Renal pelvis (tissue), 4 donors: Measurements from ENCODE around the gene CD300LD. TPM values are rescaled to one million over a fixed set of nuclear protein-coding genes. Genes with fewer than 3 reads are reported as not detected.
"Not testable (repeated sequence)": the region's sequence is repeated elsewhere in the genome, so short reads cannot be mapped to it uniquely, and the experiment has no call there.

Source experiments
- DNase-seq: peaks from one replicate; pipeline ENCODE4 v3.0.0-alpha.2; 2013
- polyA plus RNA-seq, 3 donors: library from polyadenylated mRNA; unstranded; fragments of 120-200 nt; gene quantifications; one replicate each; pipeline ENCODE4 v1.2.1, GENCODE V29; 2013; ENCODE audit not compliant: insufficient read length in 3 of 3

CD300LD gene
- polyA plus RNA-seq, 3 donors = 0.18 TPM; not detected in 2

DNA sequence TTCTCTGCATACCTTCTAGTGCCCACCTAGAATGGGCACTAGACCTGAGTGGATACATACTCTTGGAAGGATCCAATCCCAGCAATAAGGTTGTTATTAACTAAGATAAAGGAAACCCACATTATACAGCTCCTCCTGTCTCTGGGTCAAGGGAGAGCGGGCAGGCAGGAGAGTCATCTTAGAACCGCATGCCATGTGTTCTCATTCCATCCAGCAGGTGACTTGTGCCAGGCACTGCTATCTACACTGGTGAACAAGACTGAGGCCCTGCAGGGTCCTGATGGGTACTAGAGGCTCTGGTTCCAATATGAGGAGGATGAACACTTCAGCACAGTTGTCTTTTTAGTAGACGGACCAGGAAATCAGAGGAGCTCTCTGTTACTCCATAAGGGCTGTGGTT lies 18.9 kb downstream of the CD300LD start:
- no peak for DNase-seq

DNA sequence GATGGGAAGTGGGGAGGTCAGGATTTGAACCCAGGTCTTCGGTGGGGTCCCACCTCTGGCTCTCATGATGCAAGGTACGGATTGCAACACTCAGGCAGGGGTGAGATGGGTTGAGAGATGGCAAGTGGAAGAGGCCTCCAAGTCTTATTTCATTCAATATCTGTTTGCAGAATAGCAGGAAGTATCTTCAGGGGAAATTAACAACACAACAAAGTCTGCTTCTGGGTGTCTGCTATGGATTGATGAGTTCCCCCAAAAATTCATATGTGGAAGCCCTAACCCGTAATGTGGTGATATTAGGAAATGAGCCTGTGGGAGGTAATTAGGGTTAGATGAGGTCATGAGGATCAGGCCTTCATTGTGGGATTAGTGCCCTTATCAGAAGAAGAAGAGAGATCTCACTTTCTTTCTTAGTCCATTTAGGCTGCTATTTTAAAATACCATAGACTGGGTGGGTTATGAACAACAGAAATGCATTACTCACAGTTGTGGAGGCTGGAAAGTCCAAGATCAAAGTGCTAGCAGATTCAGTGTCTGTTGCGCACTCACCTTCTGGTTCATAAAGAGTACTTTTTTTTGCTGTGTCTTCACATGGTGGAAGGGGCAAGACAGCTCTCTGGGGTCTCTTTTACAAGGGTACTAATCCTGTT lies 20.3 kb downstream of the CD300LD start:
- DNase-seq = no peak

DNA sequence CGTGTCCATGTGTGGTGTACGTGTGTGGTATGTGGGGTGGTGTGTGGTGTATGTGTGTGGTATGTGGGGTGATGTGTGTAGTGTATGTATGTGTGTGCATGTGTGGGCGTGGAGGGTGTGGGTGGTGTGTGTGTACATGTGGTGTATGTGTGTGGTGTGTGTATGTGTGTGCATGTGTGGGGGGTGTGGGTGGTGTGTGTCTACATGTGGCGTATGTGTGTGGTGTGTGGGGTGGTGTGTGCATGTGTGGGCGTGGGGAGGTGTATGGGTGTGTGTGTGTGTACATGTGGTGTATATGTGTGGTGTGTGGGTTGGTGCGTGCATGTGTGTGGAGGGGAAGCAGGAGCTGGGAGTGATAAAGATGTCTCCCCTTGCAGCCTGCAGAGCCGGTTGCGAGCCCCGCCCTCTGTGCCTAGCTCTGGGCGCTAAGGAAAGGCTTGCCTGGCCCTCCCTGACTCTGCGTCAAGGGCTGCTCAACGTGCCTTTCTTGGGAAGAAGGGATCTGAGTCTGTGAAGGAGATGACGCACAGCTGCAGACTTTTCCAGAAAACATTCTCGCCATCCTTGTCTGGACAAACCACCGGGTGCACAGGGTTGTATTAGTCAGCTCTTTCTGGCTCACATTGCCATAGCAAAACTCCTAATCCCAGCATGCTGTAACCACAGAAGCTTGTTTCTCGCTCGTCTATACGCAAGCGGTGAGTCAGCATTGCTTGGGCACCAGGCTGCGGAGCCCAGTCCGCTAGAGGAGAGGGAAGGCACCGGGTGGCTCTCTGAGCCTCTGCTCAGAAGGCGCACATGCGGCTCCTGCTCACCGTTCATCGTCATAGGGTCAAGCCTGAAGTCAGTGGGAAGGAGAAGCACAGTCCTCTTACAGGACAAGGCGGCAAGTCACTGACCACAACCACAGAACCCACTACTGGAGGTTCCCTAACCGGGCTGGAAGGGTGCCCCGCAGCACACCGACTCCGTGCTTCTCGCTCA lies 22.8 kb downstream of the CD300LD start:
- DNase-seq = no peak

DNA sequence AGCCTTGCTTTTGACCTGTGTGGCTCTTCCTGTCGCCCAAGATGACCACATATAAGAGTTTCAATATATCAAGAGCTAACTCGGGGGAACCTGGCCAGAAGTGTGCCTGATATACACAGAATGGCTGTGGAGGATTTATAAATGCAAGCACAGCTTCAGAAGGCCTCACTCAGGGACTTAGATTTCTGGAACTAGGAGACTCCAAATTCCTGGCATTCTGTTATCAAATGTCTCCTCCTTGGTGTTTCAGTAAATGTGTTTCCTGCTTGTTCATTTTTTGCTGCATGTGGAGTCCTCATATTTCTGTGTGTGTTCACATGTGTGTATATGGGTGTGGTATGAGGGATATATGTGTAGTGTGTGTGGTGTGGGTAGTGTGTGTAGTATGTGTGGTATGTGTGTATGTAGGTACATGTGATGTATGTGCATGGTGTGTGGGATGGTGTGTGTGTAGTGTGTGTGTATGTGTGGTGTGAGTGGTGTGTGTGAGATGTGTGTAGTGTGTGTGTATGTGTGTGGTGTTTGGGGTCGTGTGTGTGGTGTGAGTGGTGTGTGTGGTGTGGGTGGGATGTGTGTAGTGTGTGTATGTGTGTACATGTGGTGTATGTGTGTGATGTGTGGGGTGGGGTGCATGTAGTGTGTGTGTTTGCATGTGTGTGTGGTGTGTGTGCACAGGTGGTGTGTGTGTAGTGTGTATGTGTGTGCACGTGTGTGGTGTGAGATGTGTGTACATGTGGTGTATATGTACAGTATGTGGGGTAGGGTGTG lies 23.8 kb downstream of the CD300LD start:
- DNase-seq = no peak

DNA sequence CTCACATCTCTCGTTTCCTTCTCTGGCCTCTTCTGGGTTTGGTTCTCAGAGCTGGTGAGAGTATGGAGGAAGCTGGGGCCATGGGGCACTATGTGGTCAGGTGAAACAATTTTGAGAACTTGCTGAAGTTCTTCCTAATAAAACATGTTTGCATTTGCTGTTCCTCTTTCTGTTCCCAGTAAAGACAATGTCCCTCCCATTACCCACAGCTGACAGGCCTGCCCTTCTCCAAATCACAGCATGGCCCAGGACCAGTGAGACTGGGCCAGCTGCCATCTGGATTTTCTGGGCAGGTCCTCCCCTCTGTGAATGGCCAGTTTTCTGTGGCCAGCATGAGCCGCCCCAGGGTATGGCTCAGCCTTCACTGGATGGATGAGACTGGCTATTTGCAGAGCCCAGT lies 24.7 kb downstream of the CD300LD start, which contains the start of gene CD300H:
TSS of gene CD300H (minus strand) at position 113 of the 400 bp plus-strand sequence.
- DNase-seq = no peak

DNA sequence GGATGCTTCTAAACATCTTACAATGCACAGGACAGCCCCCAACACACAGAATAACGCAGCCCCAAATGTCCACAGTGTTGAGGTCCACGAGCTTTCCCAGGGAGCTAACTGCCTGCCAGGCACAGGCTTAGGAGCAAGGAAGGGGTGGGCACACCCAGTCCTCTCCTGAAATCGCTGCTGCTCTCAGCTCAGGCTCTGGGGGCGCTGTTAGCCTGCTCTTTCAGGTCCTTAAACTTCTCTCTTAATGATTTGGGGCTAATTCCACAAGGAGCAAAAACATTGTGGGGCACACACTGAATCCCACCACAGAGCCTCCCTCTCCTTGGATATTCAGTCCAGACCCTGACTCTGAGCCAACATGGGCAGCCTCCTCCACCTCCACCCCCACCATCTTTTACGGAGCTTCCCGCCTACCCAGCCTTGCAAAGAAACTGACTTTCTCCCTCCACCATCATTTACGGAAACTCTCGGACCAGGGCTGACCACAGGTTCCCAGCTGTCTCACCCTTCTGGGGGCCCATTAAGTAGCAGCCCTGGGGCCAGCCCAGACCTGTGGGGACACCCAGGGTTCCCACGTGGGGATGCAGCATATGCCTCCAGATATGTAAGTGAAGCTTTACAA lies 25.8 kb downstream of the CD300LD start:
- no peak for DNase-seq

DNA sequence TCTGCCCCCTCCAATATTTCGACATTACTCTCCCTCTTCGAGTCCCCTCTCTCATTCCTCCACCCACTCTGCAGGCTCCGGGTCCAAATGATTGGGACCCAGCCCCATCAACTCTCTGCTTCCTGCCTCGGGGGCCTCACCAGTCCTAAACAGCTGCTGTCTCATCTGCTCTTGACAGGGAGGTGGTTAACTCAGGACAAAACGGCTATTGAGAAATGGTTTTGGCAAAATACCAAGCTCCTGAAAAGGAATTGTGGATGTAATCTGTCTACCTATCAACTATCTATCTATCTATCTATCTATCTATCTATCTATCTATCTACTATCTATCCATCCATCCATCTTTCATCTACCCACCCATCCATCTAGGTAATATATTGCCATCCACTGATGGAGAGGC lies 27.0 kb downstream of the CD300LD start:
- DNase-seq = no peak

DNA sequence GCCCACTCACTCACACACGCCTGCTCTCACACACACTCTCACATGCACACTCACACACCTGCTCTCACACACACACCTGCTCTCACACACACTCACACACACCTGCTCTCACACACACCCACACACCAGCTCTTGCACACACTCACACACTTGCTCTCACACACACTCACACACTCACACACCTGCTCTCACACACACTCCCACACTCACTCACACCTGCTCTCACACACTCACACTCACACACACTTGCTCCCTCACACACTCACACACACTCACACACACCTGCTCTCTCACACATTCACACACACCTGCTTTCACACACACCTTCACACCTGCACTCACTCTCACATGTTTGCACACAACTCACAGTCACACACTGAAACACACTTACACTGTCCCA lies 28.7 kb downstream of the CD300LD start:
- no peak for DNase-seq

DNA sequence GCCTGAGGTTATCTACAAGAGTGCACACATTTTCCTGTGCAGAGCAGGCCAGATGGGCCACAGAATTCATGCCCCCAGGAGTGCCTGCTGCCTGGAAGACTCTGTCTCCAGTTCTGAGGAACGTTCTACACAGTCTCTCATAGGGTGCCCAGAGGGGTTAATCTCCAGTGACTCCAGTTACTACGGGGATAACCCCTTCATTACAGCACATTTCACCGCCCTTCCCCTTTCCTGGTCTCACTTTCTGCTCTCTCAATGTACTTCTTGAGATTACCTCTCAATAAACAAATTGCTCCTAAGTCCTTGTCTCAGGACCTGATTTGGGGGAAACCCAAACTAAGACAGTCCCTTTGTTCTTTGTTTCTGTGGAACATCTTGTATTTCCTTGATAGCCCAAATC lies 30.5 kb downstream of the CD300LD start:
- DNase-seq = no peak

DNA sequence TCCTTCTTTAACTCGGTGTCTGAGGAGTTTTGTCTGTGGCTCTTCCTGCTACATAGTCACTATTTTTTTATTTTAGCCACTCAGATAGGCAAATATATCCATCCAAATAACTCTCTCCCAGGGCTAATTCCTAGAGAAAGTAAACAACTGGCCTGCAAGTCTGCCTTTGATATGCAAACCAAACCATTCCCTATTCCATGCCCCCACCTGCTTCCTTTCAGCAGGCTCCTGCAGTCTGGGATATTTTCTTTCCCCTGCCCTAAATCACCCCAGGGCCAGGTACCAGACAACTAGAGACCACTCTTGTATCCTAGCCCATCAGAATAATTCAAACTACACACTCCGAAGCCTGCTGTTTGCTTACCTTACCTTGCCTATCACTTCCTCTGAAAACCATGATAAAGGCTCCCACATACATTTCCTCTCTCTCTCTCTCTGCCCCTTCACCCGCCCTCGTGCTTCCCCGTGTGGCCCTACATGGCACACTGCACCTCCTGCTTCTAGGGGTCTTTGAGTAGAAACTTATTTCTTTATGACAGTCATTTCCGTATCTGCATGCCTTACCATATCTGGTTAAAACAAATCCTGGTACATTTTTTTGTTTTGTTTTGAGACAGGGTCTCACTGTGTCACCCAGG lies 33.1 kb downstream of the CD300LD start:
- DNase-seq = no peak

DNA sequence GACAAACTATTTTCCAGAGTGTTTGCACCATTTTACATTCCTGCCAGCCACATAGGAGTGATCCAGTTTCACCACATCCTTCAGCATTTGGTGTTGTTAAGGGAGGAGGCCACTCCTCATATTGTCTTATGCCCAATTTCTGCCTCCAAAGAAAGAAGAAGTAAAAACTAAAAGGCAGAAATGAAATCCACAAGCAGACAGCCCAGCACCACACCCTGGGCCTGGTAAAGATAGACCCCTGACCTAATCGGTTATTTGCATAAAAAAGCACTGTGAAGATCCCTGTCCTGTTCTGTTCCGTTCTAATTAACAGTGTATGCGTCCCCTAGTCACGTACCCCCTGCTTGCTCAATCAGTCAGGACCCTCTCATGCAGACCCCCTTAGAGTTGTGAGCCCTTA lies 33.7 kb downstream of the CD300LD start:
- DNase-seq = not testable (repeated sequence)

DNA sequence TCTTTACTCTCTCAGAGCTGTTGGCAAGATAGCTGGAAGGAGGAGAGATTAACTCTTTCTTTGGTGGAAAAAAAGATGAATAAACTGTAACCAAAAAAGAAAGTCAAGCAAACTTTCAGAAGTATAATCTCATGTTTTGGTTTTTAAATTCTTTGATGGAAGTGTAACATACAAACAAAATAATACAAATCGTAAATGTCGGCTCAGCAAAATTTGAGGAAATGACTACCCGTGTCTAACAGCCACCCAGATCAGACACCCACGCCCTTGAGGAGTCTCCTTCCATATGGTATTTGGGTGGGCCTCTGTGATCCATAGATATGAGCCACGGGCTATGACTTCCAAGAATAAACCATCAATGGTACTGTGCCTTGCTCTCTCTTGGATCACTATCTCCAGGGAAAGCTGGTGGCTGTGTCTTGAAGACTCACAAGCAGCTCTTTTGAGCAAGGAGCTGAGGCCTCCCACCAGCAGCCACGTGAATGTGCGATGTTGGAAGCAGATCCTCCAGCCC lies 36.6 kb downstream of the CD300LD start:
- no peak for DNase-seq

DNA sequence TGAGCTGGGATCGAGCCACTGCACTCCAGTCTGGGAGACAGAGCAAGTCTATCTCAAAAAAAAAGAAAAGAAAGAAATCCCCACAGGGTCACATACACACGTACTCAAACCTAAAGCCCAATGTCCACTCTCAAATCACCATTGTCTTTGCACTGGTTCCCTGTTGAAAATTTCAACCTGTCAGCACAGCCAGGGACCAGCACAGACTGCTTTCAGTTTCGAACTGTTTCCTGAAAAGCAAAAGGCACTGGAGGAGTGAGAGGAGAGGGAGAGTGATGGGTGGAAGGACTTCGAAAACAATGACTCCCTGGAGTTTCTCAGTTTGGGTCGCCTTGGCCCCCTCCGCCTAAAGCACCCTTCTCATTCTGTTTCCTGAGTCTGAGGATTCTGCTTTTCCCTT lies 37.2 kb downstream of the CD300LD start:
- no peak for DNase-seq

DNA sequence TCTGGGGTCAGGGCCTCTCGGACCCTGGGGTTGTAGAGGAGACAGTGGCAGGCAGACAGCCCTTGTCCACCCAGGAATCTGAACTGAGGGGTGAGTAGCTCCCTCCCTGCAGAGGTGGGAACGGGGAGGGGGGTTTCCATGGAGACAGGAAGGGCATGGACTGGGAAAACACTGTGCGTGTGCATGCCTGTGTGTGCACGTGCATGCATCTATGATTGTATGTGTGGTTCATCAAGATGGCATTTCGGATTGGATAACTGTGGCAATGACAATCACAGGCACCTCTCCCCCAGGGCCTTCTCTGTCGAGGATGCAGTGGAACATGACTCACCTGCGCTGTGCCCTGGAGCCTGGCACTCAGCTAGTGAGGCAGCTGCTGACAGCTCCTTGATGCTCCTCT lies 40.0 kb downstream of the CD300LD start:
- no peak for DNase-seq

DNA sequence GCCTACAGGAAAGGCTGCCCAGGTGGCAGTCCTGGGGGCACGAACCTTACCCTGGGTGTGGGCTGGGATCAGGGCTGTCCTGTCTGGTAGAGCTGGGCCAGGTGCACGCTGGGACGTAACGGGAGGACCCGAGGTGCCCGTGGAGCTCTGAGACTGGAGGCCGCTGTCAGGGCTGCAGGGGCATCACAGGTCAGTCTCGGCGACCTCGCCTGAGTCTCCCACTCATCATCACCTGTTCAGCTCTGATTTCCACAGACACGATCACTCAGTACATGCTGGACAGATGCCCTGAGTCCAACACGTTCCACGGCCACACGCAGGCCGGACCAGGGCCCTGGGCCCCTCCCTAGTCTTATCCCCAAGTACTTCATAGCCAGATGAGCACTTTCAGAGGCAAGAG lies 41.5 kb downstream of the CD300LD start:
- DNase-seq = no peak

DNA sequence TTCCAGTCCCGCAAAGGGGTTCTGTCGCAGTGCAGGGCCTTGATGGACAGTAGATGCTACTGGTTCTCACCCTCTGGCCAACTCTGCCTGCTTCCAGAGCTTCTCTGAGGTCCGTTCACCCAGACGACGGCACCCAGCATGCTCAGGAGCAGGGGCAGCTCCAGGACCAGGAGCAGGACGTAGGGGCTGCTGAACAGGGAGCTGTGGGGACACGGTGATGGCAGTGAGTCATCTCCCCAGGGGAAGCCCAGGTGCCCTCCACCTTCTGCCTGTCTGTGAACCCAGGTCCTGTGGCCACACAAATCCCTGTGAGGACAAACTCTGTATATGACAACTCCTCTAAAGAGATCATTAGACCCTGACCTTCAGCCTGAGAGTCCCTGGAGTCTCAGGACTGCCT lies 42.7 kb downstream of the CD300LD start:
- no peak for DNase-seq

DNA sequence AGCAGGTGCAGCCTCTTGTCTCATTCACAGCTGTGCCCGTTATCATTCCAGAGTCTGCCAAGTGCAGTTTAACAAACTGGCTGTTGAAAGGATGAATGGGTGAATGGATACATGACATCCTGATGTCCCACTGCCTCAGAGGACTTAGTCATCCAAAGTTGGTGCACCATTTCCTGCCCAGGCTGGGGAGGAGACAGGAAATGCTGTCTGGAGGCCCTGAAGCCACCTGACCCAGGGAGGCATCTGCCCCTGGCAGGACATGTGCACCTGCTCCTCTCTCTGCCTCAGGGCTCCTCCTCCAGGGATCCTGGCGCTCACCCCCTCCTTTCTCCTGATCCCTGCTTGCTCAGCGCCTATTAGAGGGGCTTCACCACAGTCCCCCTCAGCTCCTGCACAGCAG lies 44.3 kb downstream of the CD300LD start:
- DNase-seq = no peak

DNA sequence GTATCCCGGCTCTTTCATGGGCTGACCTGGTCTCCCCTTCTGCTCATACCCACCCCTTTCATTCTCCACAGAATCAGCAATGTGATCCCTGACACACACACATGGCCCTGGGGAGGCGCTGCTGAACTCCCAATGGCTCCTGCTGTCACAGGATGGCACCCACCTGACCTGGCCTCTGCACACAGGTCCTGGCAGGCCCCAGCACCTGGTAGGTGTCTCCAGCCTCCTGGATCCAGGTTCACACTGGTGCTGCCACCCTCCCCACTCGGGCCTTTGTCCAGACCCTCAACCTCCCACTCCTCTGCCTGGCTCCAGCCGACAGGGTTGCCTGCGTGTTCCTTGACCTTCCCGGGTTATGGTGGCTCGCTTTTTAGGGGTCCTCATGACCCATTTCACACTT lies 44.8 kb downstream of the CD300LD start:
- DNase-seq = no peak

DNA sequence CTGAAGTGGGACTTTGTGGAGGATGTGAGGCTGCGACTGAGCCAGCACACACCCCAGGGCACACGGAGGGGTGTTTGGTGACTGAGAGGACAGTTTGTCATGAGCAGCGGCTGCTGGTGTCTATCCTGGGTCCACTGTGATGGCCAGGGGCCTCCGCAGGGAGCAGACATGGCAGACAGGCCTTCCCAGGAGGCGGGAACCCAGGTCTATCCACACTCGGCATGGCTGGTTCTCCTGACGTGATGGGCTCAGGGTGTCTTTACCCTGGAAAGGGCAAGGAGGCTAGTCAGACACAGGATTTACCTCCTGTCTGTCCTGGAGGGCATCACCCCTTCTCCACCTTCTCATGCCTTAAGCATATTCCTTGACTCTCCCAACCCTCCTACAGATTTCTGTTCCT lies 45.5 kb downstream of the CD300LD start:
- no peak for DNase-seq

DNA sequence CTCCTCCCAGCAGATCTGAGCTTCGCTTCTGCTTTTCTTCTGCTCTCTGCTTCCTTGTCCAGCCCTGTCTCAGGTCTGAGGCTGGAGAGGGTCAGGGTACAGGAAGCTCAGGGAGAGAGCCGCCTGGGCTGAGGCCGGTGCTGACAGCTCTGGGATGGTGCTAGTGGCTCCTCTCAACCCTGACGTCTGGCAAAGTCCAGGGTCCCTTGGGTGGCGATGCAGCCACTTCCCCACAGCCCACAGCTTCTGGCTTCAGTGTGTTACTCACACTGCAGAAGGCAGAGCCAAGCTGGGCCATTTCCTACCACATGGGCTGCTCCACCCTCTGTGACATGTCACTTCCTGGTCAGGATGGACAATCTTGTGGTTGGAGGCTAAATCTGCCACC lies 46.2 kb downstream of the CD300LD start, which contains the start of gene CD300C:
TSS of gene CD300C (minus strand) at position 273 of the 388 bp plus-strand sequence. CDS start 333 bp downstream, outside the sequence.
- no peak for DNase-seq
